GM12874 (cell line): ENCODE results near the gene SLC41A3.

ENCODE experiments used
- CTCF ChIP-seq: IDR thresholded peaks from 2 replicates; pipeline ENCODE4 v1.5.1; 2011; ENCODE audit warnings: low read depth, mild to moderate bottlenecking, control low read depth, low read length, moderate library complexity; ENCODE audit not compliant: insufficient read depth

SLC41A3 gene

DNA sequence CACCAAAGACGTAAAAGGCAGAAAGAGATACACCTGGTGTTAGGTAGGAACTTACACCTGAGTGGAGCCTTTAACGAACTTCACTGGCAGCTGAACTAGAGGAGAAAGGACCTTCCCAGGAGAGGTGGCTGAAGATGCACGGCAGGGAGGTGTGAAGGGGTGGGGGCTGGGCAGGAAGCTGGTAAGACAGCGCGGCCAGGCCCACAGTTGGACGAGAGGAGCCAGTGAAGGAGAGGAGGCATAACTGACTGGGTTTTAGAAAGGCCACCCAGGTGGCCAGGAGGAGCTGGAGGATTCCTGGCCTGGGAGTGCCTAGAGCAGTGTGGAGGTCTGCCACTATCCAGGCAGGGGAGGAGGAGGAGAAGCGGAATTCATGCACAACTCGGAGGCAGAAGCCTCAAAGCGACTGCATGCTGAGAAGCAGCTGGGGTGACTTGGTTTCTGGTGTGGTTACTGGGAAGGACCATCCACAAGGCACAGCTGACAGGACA lies 51.9 kb downstream of the SLC41A3 start:
- TF ChIP-seq CTCF: no peak

- no peak for TF ChIP-seq CTCF
Observed at GRCh38 chr3:126030455-126030854, 53.5 kb downstream of the SLC41A3 start.

- no peak for TF ChIP-seq CTCF
Observed at GRCh38 chr3:126029241-126029640, 54.7 kb downstream of the SLC41A3 start.

- TF ChIP-seq CTCF: no peak
Observed at GRCh38 chr3:126028096-126028495, 55.8 kb downstream of the SLC41A3 start.

- TF ChIP-seq CTCF: no peak
Observed at GRCh38 chr3:126026761-126027160, 57.2 kb downstream of the SLC41A3 start.

- no peak for TF ChIP-seq CTCF
Observed at GRCh38 chr3:126026277-126026751, 57.6 kb downstream of the SLC41A3 start.

GRCh38 chr3:126025862-126026261 lies 58.1 kb downstream of the SLC41A3 start:
- no peak for TF ChIP-seq CTCF
